Measurements from ENCODE around the gene GPR108. TPM values are rescaled to one million over a fixed set of nuclear protein-coding genes. Genes with fewer than 3 reads are reported as not detected.

Gene GPR108
- total and polyA plus RNA-seq, 2 of the 8 experiments (the other 6 are each of a cell fraction or from before 2014, with no cell fraction given): 34.9 to 46.0 TPM

GRCh38 chr19:6732803-6733337 lies 4.5 kb downstream of the GPR108 start:
- no peak overlapping the region; the same call in 1 of the 2 replicates for H2BK5ac ChIP-seq (ENCODE audit: low read depth, low read length)
- H2BK120ac ChIP-seq (replicated peaks; ENCODE audit: low read depth, low read length): no peak overlapping the region
- 90% methylated on average over 17 of the region's 21 CpGs; no CpG with 5 or more reads in 1 of the 2 experiments for WGBS, 2 experiments (ENCODE audit: extremely low coverage in 1 of 2, insufficient coverage in 1 of 2, insufficient read length in 1 of 2, insufficient replicate concordance in 2 of 2, low coverage in 1 of 2, low lambda C conversion rate in 2 of 2, missing lambda C conversion rate in 1 of 2)
- H3K4me1 ChIP-seq (replicated peaks in 1 of 4; ENCODE audit: control insufficient read depth in 3 of 4, insufficient read depth in 4 of 4, low read length in 3 of 4): peaks cover 0 to 20% (median 10%) of the 10 kb centered on the region in 4 experiments; a peak in 6 of 7 replicates
- ChIA-PET CTCF (ENCODE audit: partially characterized antibody) (interaction anchor here (0.6 to 3.3 kb wide), 15 partner anchors 8 to 761 kb away, joined by 3 to 9 read pairs (median 3); no protein-coding TSS in a partner anchor), POLR2A (ENCODE audit: partially characterized antibody) (interaction anchor here (0.6 to 6.1 kb wide), 7 partner anchors 8 to 34 kb away, joined by 3 to 32 read pairs (median 3); partner anchors contain the start of gene SH2D3A)
- no peaks in the 10 kb centered on the region for H3K9me3 ChIP-seq (ENCODE audit: insufficient read depth in 2 of 2, low read depth in 1 of 2, low read length in 1 of 2)
- no peak overlapping the region for H3K4me3 ChIP-seq (ENCODE audit: extremely low read depth in 1 of 4, insufficient read depth in 2 of 4, low read depth in 3 of 4, low read length in 4 of 4)
- DNase-seq (ENCODE audit: low read depth in 1 of 2, low spot score in 2 of 2) (no peak), FAIRE-seq (no peak)
- H3K23me2 ChIP-seq (ENCODE audit: low read depth, low read length): peaks cover 3% of the 10 kb centered on the region; the same call in 1 of the 2 replicates
- H3K9ac ChIP-seq (replicated peaks in 1 of 4; ENCODE audit: extremely low read depth in 1 of 4, low read depth in 3 of 4, low read length in 3 of 4): no peak overlapping the region
- H4K20me1 ChIP-seq (replicated peaks in 1 of 2; ENCODE audit: control insufficient read depth in 1 of 2, insufficient read depth in 2 of 2, low read length in 2 of 2): peaks cover 0 to 8% of the 10 kb centered on the region in 2 experiments
- H3K27me3 ChIP-seq (replicated peaks in 1 of 4; ENCODE audit: control insufficient read depth in 3 of 4, extremely low read depth in 1 of 4, insufficient read depth in 3 of 4, low read length in 3 of 4): no peaks in the 10 kb centered on the region
- H2AFZ ChIP-seq (ENCODE audit: low read length): no peak overlapping the region
- no peak overlapping the region for H3K4me2 ChIP-seq (ENCODE audit: insufficient read depth in 1 of 2, low read depth in 2 of 2, low read length in 2 of 2)
- no peak overlapping the region for H3K18ac ChIP-seq (ENCODE audit: extremely low read depth, low read length)
- H2BK20ac ChIP-seq (ENCODE audit: low read length): no peak overlapping the region
- H4K8ac ChIP-seq (ENCODE audit: extremely low read depth, insufficient read depth, low read length): no peak overlapping the region; the same call in 1 of the 2 replicates
- H3K36me3 ChIP-seq (ENCODE audit: control insufficient read depth in 2 of 4, insufficient read depth in 4 of 4, low read length in 3 of 4): peaks cover 0 to 5% (median 0%) of the 10 kb centered on the region in 4 experiments; a peak in 1 of 8 replicates
- H3K23ac ChIP-seq (ENCODE audit: insufficient read length): no peak overlapping the region
- no peaks in the 10 kb centered on the region for H3K79me2 ChIP-seq (ENCODE audit: control insufficient read depth in 1 of 2, insufficient read depth in 2 of 2, low read length in 2 of 2)
- H3K4ac ChIP-seq (replicated peaks; ENCODE audit: insufficient read length, low read depth, low read length): no peak overlapping the region
- H3K79me1 ChIP-seq (ENCODE audit: low read depth, low read length): no peaks in the 10 kb centered on the region; the same call in 1 of the 2 replicates
- H3K27ac ChIP-seq (ENCODE audit: low read depth, low read length): no peak overlapping the region
- no peak overlapping the region for H3K14ac ChIP-seq (ENCODE audit: insufficient read length)
- no peak overlapping the region for H3K56ac ChIP-seq (replicated peaks; ENCODE audit: insufficient read length, low read depth, low read length)
- H4K91ac ChIP-seq (replicated peaks; ENCODE audit: insufficient read length, low read length): no peak overlapping the region
- no peak overlapping the region for H2AK5ac ChIP-seq (ENCODE audit: low read depth, low read length)
- H2BK12ac ChIP-seq (ENCODE audit: low read depth, low read length): no peak overlapping the region
- no peak overlapping the region for H2BK15ac ChIP-seq (ENCODE audit: low read length)
- no peak overlapping the region for H4K5ac ChIP-seq (ENCODE audit: insufficient read length, low read depth, low read length)
- TF ChIP-seq TCF12 (IDR thresholded peaks at IDR 0.05; ENCODE audit: low read depth, low read length) (no peak), POLR2AphosphoS5 (IDR thresholded peaks at IDR 0.05; ENCODE audit: low read depth, low read length) (no peak), CTBP2 (IDR thresholded peaks at IDR 0.05; ENCODE audit: borderline replicate concordance, insufficient read depth, insufficient read length, low read length) (no peak), SIX5 (IDR thresholded peaks at IDR 0.05; ENCODE audit: low read depth, low read length) (no peak), EZH2 (IDR thresholded peaks at IDR 0.05; ENCODE audit: low read depth, low read length, severe bottlenecking) (no peak), YY1 (IDR thresholded peaks at IDR 0.05; ENCODE audit: low read depth, low read length) (no peak), SIN3A (conservative IDR thresholded peaks at IDR 0.05 in 1 of 2, IDR thresholded peaks at IDR 0.05 in 1 of 2; ENCODE audit: low read depth in 1 of 2, low read length in 2 of 2) (no peak), ASH2L (IDR thresholded peaks at IDR 0.05; ENCODE audit: low read length) (no peak), FOSL1 (IDR thresholded peaks at IDR 0.05; ENCODE audit: insufficient read depth, low read depth, low read length) (no peak), SP1 (IDR thresholded peaks at IDR 0.05; ENCODE audit: low read depth, low read length) (no peak), NANOG (IDR thresholded peaks at IDR 0.05; ENCODE audit: insufficient read depth, low read depth, low read length, poor library complexity, severe bottlenecking) (no peak)
